Pancreas (tissue), 10 donors: ENCODE results near the gene FASTKD3. TPM values are rescaled to one million over a fixed set of nuclear protein-coding genes. Genes with fewer than 3 reads are reported as not detected.

Experiments
- ATAC-seq, 4 donors: fragments of 200-7000 bp; cut with Tn5 transposase; one replicate each; pipeline versions ENCODE4 v1.8.0 to v1.9.1; 2020; ENCODE audit warnings: mild to moderate bottlenecking in 4 of 4, moderate library complexity in 4 of 4
- DNase-seq, 6 donors: peaks; one replicate each; pipeline ENCODE4 v3.0.0-alpha.2; 2020
- FAIRE-seq: peaks from 2 replicates; lab custom pipeline; 2012; peaks lifted over from hg19 to GRCh38; lab: Jason Lieb, UNC
- H3K27ac ChIP-seq, 4 donors: fragments of 200-600 bp; sonication (generic); 1 replicate in 3 of 4; 2 replicates in 1 of 4; pipeline versions ENCODE4 v1.5.0 to v1.8.0; 2020
- H3K27me3 ChIP-seq, 4 donors: fragments of 200-600 bp; one replicate each; pipeline ENCODE4 v1.8.0; 2021
- H3K36me3 ChIP-seq, 3 donors: fragments of 200-600 bp; sonication (generic) in 1 of 3; one replicate each; pipeline versions ENCODE4 v1.5.0 to v1.8.0; 2020 to 2021
- H3K4me1 ChIP-seq, 3 donors: fragments of 200-600 bp; one replicate each; pipeline ENCODE4 v1.8.0; 2021
- H3K4me3 ChIP-seq, 4 donors: fragments of 200-600 bp; sonication (generic) in 2 of 4; one replicate each; pipeline versions ENCODE4 v1.5.0 to v1.8.0; 2020 to 2021
- H3K9me3 ChIP-seq, 4 donors: fragments of 200-600 bp; one replicate each; pipeline ENCODE4 v1.8.0; 2021
- WGBS, 2 donors: extraction: QIAGEN DNeasy Blood & Tissue Kit; methylation state at CpG; one replicate each; pipeline ENCODE4 v1.1.7; 2013; 5-methylcytosine and 5-hydroxymethylcytosine counted together
- intact Hi-C, 3 donors: fragments of 100-400 bp; cut with DNase I; formaldehyde crosslinking; loops; one replicate each; pipeline versions ENCODE4 v1.11.1 to v1.14.2; 2022
- polyA plus RNA-seq, 2 donors: library from polyadenylated mRNA; stranded (reverse); fragments of 200-250 nt; gene quantifications; one replicate each; pipeline ENCODE4 v1.2.3, GENCODE V29; 2013
- total RNA-seq, 6 donors: library from RNA; stranded (reverse); fragmentation: NEBNext Ultra II Directional in 4 of 6; extraction: Animal tissue kit (Norgen Biotek cat#: 25700) in 4 of 6; gene quantifications; one replicate each; pipeline versions ENCODE4 v1.2.1 to v1.2.4, GENCODE V29; 2021 to 2023
- TF ChIP-seq, protein P1 (sequence below), 4 donors: fragments of 200-600 bp; sonication (generic) in 3 of 4; IDR thresholded peaks; one replicate each; pipeline versions ENCODE4 v1.5.0 to v1.8.0; 2021; ENCODE audit warnings: antibody characterized with exemption in 4 of 4
- donor health status: healthy with polysubstance abuse.
- donor health status: DM: no; HTN: no; CAD: no; lungs with moderate emphysema.
- donor health status: DM: no; HTN: no; CAD: no.
- donor health status: control.
- donor health status: control.
- donor health status: Bipolar disorder and iron deficiency.
- donor health status: DM: yes; HTN: yes; CAD: no.
- donor health status: DM: no; HTN: no; CAD: no.
- donor health status: DM: no; HTN: no; CAD: no.
- donor health status: DM: yes; HTN: yes; CAD: no.

Gene FASTKD3
- total and polyA plus RNA-seq, 8 donors = 1.8 to 10.3 (median 3.3) TPM

DNA sequence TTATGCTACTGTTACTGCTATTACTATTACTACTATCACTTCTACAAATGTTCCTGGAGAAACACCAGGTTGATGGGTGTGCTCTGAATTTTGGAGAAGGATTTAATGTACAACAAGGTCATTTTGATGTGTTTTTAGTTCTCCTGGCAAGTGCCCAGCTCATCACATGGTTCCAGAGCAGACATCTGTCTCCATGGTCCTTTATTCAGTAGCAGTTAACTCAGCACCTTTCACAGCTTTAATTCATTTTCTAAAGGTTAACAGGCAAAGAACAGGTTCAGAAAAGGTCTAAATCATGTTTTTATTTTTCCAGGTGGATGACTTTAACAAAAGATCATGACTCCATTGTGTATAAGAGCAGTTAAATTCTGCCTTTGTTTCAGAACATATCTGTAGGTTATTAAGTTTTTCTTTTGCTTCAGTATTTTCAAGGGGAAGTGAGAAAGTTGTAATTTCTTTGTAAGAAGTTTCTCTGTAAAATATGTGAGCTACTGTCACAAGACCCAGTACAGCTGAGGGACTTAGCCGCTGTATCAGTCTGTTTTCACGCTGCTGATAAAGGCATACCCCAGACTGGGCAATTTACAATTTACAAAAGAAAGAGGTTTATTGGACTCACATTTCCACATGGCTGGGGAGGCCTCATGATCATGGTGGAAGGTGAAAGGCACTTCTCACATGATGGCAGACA is 42.1 kb upstream of the FASTKD3 start:
- H3K27me3 ChIP-seq = no peaks in the 10 kb centered on the region
- no peaks in the 10 kb centered on the region for H3K9me3 ChIP-seq
- 97 to 98% methylated on average over 2 of the region's 2 CpGs for WGBS, 2 donors
- H3K4me3 ChIP-seq = no peak overlapping the region
- TF ChIP-seq, protein P1, sequence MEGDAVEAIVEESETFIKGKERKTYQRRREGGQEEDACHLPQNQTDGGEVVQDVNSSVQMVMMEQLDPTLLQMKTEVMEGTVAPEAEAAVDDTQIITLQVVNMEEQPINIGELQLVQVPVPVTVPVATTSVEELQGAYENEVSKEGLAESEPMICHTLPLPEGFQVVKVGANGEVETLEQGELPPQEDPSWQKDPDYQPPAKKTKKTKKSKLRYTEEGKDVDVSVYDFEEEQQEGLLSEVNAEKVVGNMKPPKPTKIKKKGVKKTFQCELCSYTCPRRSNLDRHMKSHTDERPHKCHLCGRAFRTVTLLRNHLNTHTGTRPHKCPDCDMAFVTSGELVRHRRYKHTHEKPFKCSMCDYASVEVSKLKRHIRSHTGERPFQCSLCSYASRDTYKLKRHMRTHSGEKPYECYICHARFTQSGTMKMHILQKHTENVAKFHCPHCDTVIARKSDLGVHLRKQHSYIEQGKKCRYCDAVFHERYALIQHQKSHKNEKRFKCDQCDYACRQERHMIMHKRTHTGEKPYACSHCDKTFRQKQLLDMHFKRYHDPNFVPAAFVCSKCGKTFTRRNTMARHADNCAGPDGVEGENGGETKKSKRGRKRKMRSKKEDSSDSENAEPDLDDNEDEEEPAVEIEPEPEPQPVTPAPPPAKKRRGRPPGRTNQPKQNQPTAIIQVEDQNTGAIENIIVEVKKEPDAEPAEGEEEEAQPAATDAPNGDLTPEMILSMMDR (IDR thresholded peaks at IDR 0.05) = no peak
- FAIRE-seq (no peak), ATAC-seq (no peak), DNase-seq (no peak)
- H3K36me3 ChIP-seq = no peaks in the 10 kb centered on the region
- intact Hi-C loops = no loop called here
- H3K27ac ChIP-seq = no peak overlapping the region
- no peaks in the 10 kb centered on the region for H3K4me1 ChIP-seq

GRCh38 chr5:7908317-7908716 is 39.5 kb upstream of the FASTKD3 start:
- ATAC-seq (no peak), FAIRE-seq (no peak)
- no peaks in the 10 kb centered on the region for H3K4me1 ChIP-seq

GRCh38 chr5:7907612-7908011 is 38.8 kb upstream of the FASTKD3 start:
- H3K27ac ChIP-seq = no peak overlapping the region
- no peak overlapping the region for H3K4me3 ChIP-seq
- no peaks in the 10 kb centered on the region for H3K27me3 ChIP-seq
- no peaks in the 10 kb centered on the region for H3K4me1 ChIP-seq
- ATAC-seq = no peak
- no peaks in the 10 kb centered on the region for H3K9me3 ChIP-seq
- intact Hi-C loops = no loop called here
- TF ChIP-seq, protein P1 (IDR thresholded peaks at IDR 0.05) = no peak
- no peaks in the 10 kb centered on the region for H3K36me3 ChIP-seq
- DNase-seq = no peak
- FAIRE-seq = no peak
- WGBS, 2 donors = 97 to 98% methylated on average over 1 of the region's 1 CpG

More at GRCh38 chr5:7908317-7908716, 39.5 kb upstream of the FASTKD3 start:
- no peaks in the 10 kb centered on the region for H3K9me3 ChIP-seq
- intact Hi-C loops = no loop called here
- DNase-seq = no peak
- H3K4me3 ChIP-seq = no peak overlapping the region
- no peak overlapping the region for H3K27ac ChIP-seq
- H3K27me3 ChIP-seq = no peaks in the 10 kb centered on the region
- WGBS, 2 donors = 97 to 98% methylated on average over 1 of the region's 1 CpG
- TF ChIP-seq, protein P1 (IDR thresholded peaks at IDR 0.05) = no peak
- H3K36me3 ChIP-seq = no peaks in the 10 kb centered on the region

DNA sequence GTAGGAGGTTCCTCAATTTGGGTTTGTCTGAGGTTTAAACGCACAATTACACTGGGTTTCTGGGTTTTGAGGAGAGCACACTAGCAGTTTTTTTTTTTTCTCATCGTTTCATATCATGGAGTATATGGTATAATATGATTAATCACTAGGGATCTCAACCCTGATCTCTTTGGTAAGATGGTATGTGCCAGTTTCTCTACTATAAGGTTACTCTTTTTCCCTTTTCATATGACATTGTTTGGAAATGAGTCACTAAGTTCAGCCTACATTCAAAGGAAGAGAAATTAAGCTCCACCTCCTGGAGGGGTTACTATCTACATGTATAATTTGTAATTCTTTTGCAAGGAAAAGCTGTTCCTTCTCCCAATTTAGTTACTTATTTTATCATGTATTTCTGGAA is 35.3 kb upstream of the FASTKD3 start:
- Histone ChIP-seq H3K27me3 (no peaks in the 10 kb centered on the region), H3K27ac (no peak overlapping the region), H3K4me3 (no peak overlapping the region), H3K4me1 (no peaks in the 10 kb centered on the region), H3K36me3 (peaks cover 2 to 23% (median 8%) of the 10 kb centered on the region in 3 donors), H3K9me3 (no peaks in the 10 kb centered on the region)
- no peak for ATAC-seq
- no peak for DNase-seq
- WGBS, 2 donors = 88 to 92% methylated on average over 2 of the region's 2 CpGs
- no peak for FAIRE-seq
- intact Hi-C loops = no loop called here
- TF ChIP-seq, protein P1 (IDR thresholded peaks at IDR 0.05) = no peak
